Measurements from ENCODE around the gene NRG2.

The NRG2 gene

GRCh38 chr5:139906661-139907060 is 136.4 kb downstream of the NRG2 start:
- no peak overlapping the region for H3K4me3 ChIP-seq (ENCODE audit: low read depth, low read length)
- no peak for TF ChIP-seq CTCF (IDR thresholded peaks at IDR 0.05; ENCODE audit: control insufficient read depth, extremely low read depth, insufficient read depth)
- no peak for DNase-seq (ENCODE audit: low read depth)

- no peak for DNase-seq (ENCODE audit: low read depth)
- no peak overlapping the region for H3K4me3 ChIP-seq (ENCODE audit: low read depth, low read length)
- no peak for TF ChIP-seq CTCF (IDR thresholded peaks at IDR 0.05; ENCODE audit: control insufficient read depth, extremely low read depth, insufficient read depth)
Measured at GRCh38 chr5:139904816-139905661, 138.1 kb downstream of the NRG2 start.

GRCh38 chr5:139904566-139904815 is 138.6 kb downstream of the NRG2 start:
- DNase-seq (ENCODE audit: low read depth): no peak
- TF ChIP-seq CTCF (IDR thresholded peaks at IDR 0.05; ENCODE audit: control insufficient read depth, extremely low read depth, insufficient read depth): no peak
- H3K4me3 ChIP-seq (ENCODE audit: low read depth, low read length): no peak overlapping the region

DNA sequence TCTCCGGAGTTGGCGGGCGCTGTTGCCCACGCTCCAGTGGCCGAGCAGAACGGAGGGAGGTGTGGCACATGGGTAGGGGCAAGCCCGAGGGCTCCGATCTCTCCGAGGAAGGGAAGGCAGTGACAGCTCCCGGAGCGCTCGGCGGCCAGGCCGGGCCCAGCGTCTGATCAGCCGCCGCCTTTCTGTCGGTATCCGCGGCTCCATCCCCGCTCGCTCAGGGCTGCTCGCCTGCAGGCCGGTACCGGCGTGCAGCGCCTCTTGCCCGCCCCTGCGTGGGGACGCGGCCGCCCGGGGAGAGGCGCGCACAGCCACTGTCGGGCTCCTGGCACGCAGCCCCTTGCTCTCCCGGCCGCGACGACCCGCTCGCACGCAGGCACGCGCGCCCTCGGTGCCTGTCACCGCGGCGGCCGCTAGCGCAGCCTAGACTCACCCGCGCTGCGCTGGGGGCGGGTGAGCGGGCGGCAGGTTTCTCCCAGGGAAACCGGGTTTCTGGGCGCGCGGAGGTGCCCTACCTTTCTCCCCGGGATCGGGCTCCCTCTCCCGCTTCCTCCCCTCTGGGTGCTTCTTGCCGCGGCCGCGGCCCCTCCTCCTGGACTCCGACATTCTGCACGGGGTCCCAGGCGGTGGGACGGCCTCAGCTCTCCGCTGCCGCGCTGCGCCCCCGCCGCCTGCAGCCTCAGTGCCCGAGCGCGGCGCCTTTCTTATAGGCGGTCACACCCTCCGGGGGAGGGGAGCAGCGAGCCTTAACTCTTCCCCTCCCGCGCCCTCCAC is 139.1 kb downstream of the NRG2 start:
- H3K4me3 ChIP-seq (ENCODE audit: low read depth, low read length): no peak overlapping the region
- no peak for TF ChIP-seq CTCF (IDR thresholded peaks at IDR 0.05; ENCODE audit: control insufficient read depth, extremely low read depth, insufficient read depth)
- no peak for DNase-seq (ENCODE audit: low read depth)

DNA sequence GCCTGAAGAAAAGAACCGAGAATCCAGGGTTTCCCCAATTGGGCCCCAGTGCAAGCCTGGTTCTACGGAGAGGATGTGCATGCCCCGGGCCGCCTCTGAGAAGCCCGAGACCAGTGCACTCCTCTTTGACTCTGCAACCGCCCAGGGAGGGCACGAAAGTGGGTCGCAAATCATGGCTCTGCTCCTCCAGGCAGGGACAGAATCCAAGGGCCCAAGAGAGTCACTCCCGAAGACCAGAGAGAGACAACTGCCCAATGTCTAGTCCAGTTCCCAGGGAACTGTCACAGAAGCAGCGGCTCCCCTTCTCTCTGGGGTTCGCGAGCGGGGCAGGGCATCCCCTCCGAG is 139.7 kb downstream of the NRG2 start:
- no peak overlapping the region for H3K4me3 ChIP-seq (ENCODE audit: low read depth, low read length)
- TF ChIP-seq CTCF (IDR thresholded peaks at IDR 0.05; ENCODE audit: control insufficient read depth, extremely low read depth, insufficient read depth): no peak
- no peak for DNase-seq (ENCODE audit: low read depth)

DNA sequence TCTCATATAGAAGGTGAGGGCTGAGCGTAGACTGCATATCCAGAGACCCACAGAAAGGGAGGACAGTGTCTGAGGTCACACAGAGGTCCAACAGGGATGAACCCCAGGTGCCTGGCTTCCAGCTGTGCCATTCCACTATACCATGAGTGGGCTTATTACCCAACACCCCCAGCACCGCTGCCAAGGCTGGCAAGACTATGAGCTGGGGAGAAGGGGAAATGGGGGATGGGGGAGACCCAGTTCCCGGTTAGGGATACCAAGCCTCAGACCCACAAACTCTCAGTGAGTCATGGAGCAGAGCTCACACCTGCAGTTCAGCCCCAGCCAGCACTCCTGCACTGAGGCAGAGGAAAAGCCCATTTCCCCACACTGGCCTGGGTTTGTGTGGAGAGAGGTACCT is 141.1 kb downstream of the NRG2 start:
- TF ChIP-seq CTCF (IDR thresholded peaks at IDR 0.05; ENCODE audit: control insufficient read depth, extremely low read depth, insufficient read depth): no peak
- H3K4me3 ChIP-seq (ENCODE audit: low read depth, low read length): no peak overlapping the region
- no peak for DNase-seq (ENCODE audit: low read depth)

- DNase-seq (ENCODE audit: low read depth): no peak
- TF ChIP-seq CTCF (IDR thresholded peaks at IDR 0.05; ENCODE audit: control insufficient read depth, extremely low read depth, insufficient read depth): no peak
- no peak overlapping the region for H3K4me3 ChIP-seq (ENCODE audit: low read depth, low read length)
Measured at GRCh38 chr5:139901251-139901575, 141.9 kb downstream of the NRG2 start.
